GM19043 (cell line): ENCODE data around the gene EXOC6B.

Experiments
- ATAC-seq: cut with Tn5 transposase; IDR thresholded peaks from one replicate; pipeline ENCODE4 v1.9.1; 2021; ENCODE audit warnings: low read depth; ENCODE audit not compliant: unreplicated experiment

The EXOC6B gene

GRCh38 chr2:72132981-72133720 is 692.7 kb downstream of the EXOC6B start:
- no peak for ATAC-seq

GRCh38 chr2:72131916-72132841 is 693.7 kb downstream of the EXOC6B start:
- no peak for ATAC-seq

- no peak for ATAC-seq
These were observed 694.4 kb downstream of the EXOC6B start for GRCh38 chr2:72131371-72131891.

- ATAC-seq: no peak
These were observed 695.0 kb downstream of the EXOC6B start for GRCh38 chr2:72130659-72131360.

- no peak for ATAC-seq
These were observed 696.0 kb downstream of the EXOC6B start for GRCh38 chr2:72129681-72130340.

- no peak for ATAC-seq
These were observed 697.0 kb downstream of the EXOC6B start for GRCh38 chr2:72128843-72129227.

- ATAC-seq: no peak
These were observed 697.6 kb downstream of the EXOC6B start for GRCh38 chr2:72128059-72128842.

GRCh38 chr2:72127401-72128058 is 698.3 kb downstream of the EXOC6B start:
- ATAC-seq: no peak

- ATAC-seq: no peak
These were observed 699.4 kb downstream of the EXOC6B start for GRCh38 chr2:72126186-72127100.
